Measurements from ENCODE around the gene DCLK1. TPM values are rescaled to one million over a fixed set of nuclear protein-coding genes. Genes with fewer than 3 reads are reported as not detected.
A peak's percentile ranks its signal among the peaks of the same experiment; 100 is the strongest.

The DCLK1 gene
- total and polyA plus RNA-seq, 9 donors = 3.3 to 37.0 (median 20.7) TPM

DNA sequence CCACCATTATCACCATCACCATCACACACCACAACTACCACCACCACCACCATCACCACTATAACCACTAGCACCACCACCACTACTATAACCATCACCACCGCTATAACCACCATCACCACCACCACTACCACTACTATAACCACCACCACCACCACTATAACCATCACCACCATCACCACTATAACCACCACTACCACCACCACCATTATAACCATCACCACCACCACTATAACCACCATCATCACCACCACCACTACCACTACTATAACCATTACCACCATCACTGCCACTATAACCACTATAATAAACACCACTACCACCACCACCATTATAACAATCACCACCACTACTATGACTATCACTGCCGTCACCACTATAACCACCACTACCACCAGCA is 173.2 kb downstream of the DCLK1 start:
- H3K27me3 ChIP-seq = no peaks in the 10 kb centered on the region
- no peaks in the 10 kb centered on the region for H3K4me1 ChIP-seq (ENCODE audit: insufficient read depth)
- 86 to 96% (median 88%) methylated on average over 2 of the region's 2 CpGs for WGBS, 3 donors
- H3K27ac ChIP-seq = no peak overlapping the region
- no peaks in the 10 kb centered on the region for H3K9me3 ChIP-seq
- TF ChIP-seq EP300 (IDR thresholded peaks at IDR 0.05) = no peak
- H3K4me3 ChIP-seq = no peak overlapping the region
- H3K36me3 ChIP-seq = no peaks in the 10 kb centered on the region
- intact Hi-C loops (cut with DNase I) = no loop called here
- no peak for DNase-seq

DNA sequence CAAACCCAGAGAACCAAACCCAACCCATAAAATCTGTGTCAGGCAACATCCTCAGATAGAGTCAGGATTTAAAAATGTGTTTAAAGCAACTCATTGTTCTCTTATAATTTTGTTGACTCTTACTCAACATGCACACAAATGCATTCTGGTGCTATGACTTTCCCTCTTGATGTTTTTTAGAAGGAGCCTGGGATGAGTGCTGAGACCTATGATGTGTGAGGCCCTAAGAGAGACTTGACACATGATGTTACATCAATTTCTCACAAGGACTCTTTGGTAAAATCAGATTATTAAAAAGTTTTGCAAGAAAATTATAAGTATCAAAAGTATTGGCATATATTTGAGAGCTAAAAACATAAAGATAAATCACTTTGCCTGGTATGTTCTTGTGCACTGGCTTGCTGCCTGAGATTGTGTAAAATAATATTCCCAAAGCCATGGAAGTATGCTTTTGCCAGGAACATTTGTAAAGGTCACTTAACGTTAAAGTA is 173.9 kb downstream of the DCLK1 start:
- H3K27me3 ChIP-seq = no peaks in the 10 kb centered on the region
- TF ChIP-seq EP300 (IDR thresholded peaks at IDR 0.05) (no peak), POLR2A (IDR thresholded peaks at IDR 0.05) (no peak)
- TF ChIP-seq, protein P1, sequence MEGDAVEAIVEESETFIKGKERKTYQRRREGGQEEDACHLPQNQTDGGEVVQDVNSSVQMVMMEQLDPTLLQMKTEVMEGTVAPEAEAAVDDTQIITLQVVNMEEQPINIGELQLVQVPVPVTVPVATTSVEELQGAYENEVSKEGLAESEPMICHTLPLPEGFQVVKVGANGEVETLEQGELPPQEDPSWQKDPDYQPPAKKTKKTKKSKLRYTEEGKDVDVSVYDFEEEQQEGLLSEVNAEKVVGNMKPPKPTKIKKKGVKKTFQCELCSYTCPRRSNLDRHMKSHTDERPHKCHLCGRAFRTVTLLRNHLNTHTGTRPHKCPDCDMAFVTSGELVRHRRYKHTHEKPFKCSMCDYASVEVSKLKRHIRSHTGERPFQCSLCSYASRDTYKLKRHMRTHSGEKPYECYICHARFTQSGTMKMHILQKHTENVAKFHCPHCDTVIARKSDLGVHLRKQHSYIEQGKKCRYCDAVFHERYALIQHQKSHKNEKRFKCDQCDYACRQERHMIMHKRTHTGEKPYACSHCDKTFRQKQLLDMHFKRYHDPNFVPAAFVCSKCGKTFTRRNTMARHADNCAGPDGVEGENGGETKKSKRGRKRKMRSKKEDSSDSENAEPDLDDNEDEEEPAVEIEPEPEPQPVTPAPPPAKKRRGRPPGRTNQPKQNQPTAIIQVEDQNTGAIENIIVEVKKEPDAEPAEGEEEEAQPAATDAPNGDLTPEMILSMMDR (IDR thresholded peaks at IDR 0.05) = no peak

DNA sequence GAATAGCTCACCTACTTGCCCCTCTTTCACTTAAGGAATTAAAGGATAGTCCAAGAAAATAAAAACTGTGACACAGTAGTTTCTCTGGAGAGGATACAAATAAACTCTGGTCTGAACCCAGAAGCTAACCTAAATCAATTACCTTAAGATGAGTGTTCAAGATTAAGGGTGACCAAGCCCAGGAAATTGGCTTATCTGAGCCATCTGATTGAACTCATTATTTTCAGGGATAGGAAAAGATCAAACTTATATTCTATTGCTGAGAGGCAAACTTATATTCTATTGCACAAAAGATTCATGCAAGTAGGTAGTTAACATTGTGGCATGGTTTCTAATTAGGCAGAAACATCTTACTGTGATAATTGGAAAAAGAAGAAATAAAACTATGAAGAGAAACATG is 175.1 kb downstream of the DCLK1 start:
- DNase-seq = no peak
- Histone ChIP-seq H3K27ac (no peak overlapping the region), H3K4me1 (ENCODE audit: insufficient read depth) (no peaks in the 10 kb centered on the region), H3K27me3 (no peaks in the 10 kb centered on the region), H3K9me3 (no peaks in the 10 kb centered on the region), H3K36me3 (no peaks in the 10 kb centered on the region), H3K4me3 (no peak overlapping the region)
- no peak for TF ChIP-seq EP300 (IDR thresholded peaks at IDR 0.05)
- TF ChIP-seq, protein P1 (IDR thresholded peaks at IDR 0.05) = no peak
- no peak for TF ChIP-seq POLR2A (IDR thresholded peaks at IDR 0.05)
- intact Hi-C loops (cut with DNase I) = no loop called here

More for the DNA sequence above, 173.9 kb downstream of the DCLK1 start:
- no peak overlapping the region for H3K27ac ChIP-seq
- H3K4me1 ChIP-seq (ENCODE audit: insufficient read depth) = no peaks in the 10 kb centered on the region
- intact Hi-C loops (cut with DNase I) = no loop called here
- no peaks in the 10 kb centered on the region for H3K9me3 ChIP-seq
- no peak for DNase-seq
- WGBS, 3 donors = 15 to 24% (median 22%) methylated on average over 1 of the region's 1 CpG
- no peaks in the 10 kb centered on the region for H3K36me3 ChIP-seq
- H3K4me3 ChIP-seq = no peak overlapping the region

DNA sequence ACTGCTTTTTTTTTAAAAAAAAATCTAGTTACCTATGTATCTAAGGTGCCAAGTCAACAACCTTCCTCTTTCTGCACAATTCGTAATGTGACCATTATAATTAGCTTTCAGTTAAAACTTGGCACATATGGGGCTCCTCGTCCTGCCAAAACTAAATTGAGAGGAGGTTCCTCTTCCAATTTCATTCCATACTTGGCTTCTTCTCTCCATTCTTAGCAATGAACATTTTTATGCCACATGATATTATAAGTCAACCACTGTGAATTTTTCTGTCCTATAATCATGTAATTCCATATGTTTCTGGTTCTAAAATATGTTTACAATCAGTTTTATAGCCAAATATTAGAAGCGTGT is 177.0 kb downstream of the DCLK1 start:
- WGBS, 3 donors = 13 to 16% (median 14%) methylated on average over 3 of the region's 3 CpGs
- H3K27ac ChIP-seq = no peak overlapping the region

DNA sequence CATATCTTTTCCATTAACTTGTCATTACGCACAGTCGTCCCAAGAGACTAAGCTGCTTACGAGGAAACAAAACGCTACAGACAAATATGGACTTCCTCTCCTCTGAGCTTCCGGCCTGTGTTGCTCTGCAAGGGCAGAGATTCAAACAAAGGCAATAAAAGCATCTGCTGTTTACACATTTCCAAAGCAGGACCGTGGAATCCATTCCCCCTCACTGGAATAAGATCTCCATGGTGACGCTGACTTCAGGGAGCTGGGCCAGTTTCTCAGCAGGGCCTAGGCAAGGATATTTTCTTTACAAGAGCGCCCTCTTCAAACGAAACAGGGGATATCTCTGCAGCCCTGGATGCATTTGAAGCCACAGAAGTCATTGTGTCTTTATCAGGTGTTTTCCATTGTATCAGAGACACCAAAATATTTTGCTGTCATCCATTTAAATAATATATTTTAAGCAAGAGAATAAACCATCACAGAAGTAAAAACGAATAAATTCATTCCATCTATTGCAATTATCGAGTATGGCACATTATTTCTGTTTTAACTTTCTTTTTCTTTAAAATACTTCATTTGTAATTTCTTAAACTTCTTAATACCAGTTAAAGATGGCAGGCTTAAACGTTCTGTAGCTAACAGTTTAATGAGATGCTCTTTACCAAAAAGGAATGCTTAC is 177.5 kb downstream of the DCLK1 start:
- Histone ChIP-seq H3K4me1 (ENCODE audit: insufficient read depth) (no peaks in the 10 kb centered on the region), H3K9me3 (no peaks in the 10 kb centered on the region), H3K27me3 (no peaks in the 10 kb centered on the region), H3K4me3 (no peak overlapping the region), H3K27ac (no peak overlapping the region), H3K36me3 (no peaks in the 10 kb centered on the region)
- WGBS, 3 donors = 3 to 6% (median 4%) methylated on average over 12 of the region's 12 CpGs
- peak; percentile 69 to 90 (median 84) for DNase-seq
- intact Hi-C loops (cut with DNase I) = no loop called here
- TF ChIP-seq, protein P1 (IDR thresholded peaks at IDR 0.05) = peak in 2 of 3 donors; percentile 37 to 43
- TF ChIP-seq POLR2A (IDR thresholded peaks at IDR 0.05) = no peak

More for the DNA sequence above, 177.0 kb downstream of the DCLK1 start:
- no peak for TF ChIP-seq EP300 (IDR thresholded peaks at IDR 0.05)
- TF ChIP-seq POLR2A (IDR thresholded peaks at IDR 0.05) = no peak
- TF ChIP-seq, protein P1 (IDR thresholded peaks at IDR 0.05) = no peak
- Histone ChIP-seq H3K27me3 (no peaks in the 10 kb centered on the region), H3K9me3 (no peaks in the 10 kb centered on the region), H3K4me3 (no peak overlapping the region), H3K36me3 (no peaks in the 10 kb centered on the region), H3K4me1 (ENCODE audit: insufficient read depth) (no peaks in the 10 kb centered on the region)
- DNase-seq = no peak
- intact Hi-C loops (cut with DNase I) = no loop called here
